RWPE1 (cell line): Measurements from ENCODE around the gene CYP2W1.
"Not testable (repeated sequence)": the region's sequence is repeated elsewhere in the genome, so short reads cannot be mapped to it uniquely, and the experiment has no call there.

Source experiments
- CTCF ChIA-PET: fragments of 350-600 bp; sonication (Branson Sonifier 250); formaldehyde crosslinking; extraction: SDS; loops from one replicate; lab custom pipeline; 2021; lab: Yijun Ruan, JAX
- POLR2A ChIA-PET: fragments of 400-600 bp; formaldehyde crosslinking; extraction: SDS; loops from one replicate; lab custom pipeline; 2020; ENCODE audit warnings: antibody characterized with exemption; ENCODE audit not compliant: low non-redundant PET; lab: Yijun Ruan, JAX
- DNase-seq: peaks from one replicate; pipeline ENCODE4 v3.0.0; 2012; ENCODE audit warnings: low spot score
- H3K27ac ChIP-seq: fragments of 450-650 bp; 2 replicates; pipeline ENCODE4 v1.5.1; 2017
- CTCF ChIP-seq: fragments of 450-650 bp; conservative IDR thresholded peaks from 2 replicates; pipeline ENCODE4 v1.5.1; 2017; ENCODE audit warnings: low read depth, mild to moderate bottlenecking

CYP2W1 gene

GRCh38 chr7:937856-938484 is 45.0 kb upstream of the CYP2W1 start:
- ChIA-PET CTCF (interaction anchor here (0.6 kb wide), 1 partner anchor 1542 kb away, joined by 5 read pairs; no protein-coding TSS in a partner anchor), POLR2A (no interaction called here)
- H3K27ac ChIP-seq = no peak overlapping the region
- no peak for DNase-seq
- TF ChIP-seq CTCF = no peak

- DNase-seq = no peak
- ChIA-PET CTCF (interaction anchor here (0.6 kb wide), 1 partner anchor 1541 kb away, joined by 5 read pairs; no protein-coding TSS in a partner anchor), POLR2A (no interaction called here)
- no peak for TF ChIP-seq CTCF
- no peak overlapping the region for H3K27ac ChIP-seq
These were observed 44.3 kb upstream of the CYP2W1 start for GRCh38 chr7:938546-939185.

GRCh38 chr7:939843-940242 is 43.1 kb upstream of the CYP2W1 start:
- no peak overlapping the region for H3K27ac ChIP-seq
- DNase-seq = no peak
- no peak for TF ChIP-seq CTCF
- ChIA-PET POLR2A (no interaction called here), CTCF (interaction anchor here (0.6 kb wide), 2 partner anchors 31 to 114 kb away, joined by 3 read pairs; no protein-coding TSS in a partner anchor)

GRCh38 chr7:940599-941408 is 42.2 kb upstream of the CYP2W1 start:
- no peak for DNase-seq
- H3K27ac ChIP-seq = no peak overlapping the region
- TF ChIP-seq CTCF = no peak
- CTCF ChIA-PET = no interaction called here
- POLR2A ChIA-PET = interaction anchor here (0.7 kb wide), 1 partner anchor 232 kb away, joined by 3 read pairs; no protein-coding TSS in a partner anchor

GRCh38 chr7:943793-944192 is 39.2 kb upstream of the CYP2W1 start:
- POLR2A ChIA-PET, DNase-seq: not testable (repeated sequence)
- peak overlapping the region; percentile 87; the same call in 1 of the 2 replicates for H3K27ac ChIP-seq
- CTCF ChIA-PET = interaction anchor here (0.7 kb wide), 1 partner anchor 612 kb away, joined by 3 read pairs; the partner anchor contains the start of gene TMEM184A

GRCh38 chr7:944744-945143 is 38.2 kb upstream of the CYP2W1 start:
- CTCF ChIA-PET = interaction anchor here (0.6 kb wide), 1 partner anchor 10 kb away, joined by 4 read pairs; the partner anchor contains the start of gene ADAP1
- no peak for DNase-seq
- POLR2A ChIA-PET = no interaction called here
- no peak for TF ChIP-seq CTCF
- H3K27ac ChIP-seq = peak overlapping the region; percentile 87
